GM10248 (cell line): ENCODE results near the gene USP16.

Experiments
- CTCF ChIA-PET: fragments of 300-600 bp; sonication (Branson Sonifier 250); formaldehyde crosslinking; extraction: SDS; loops from one replicate; lab custom pipeline; 2021; ENCODE audit warnings: antibody characterized with exemption; lab: Yijun Ruan, JAX
- POLR2A ChIA-PET: fragments of 350-650 bp; sonication (Branson Sonifier 250); formaldehyde crosslinking; extraction: SDS; loops from one replicate; lab custom pipeline; 2020; ENCODE audit warnings: antibody characterized with exemption; lab: Yijun Ruan, JAX
- DNase-seq: peaks from one replicate; pipeline ENCODE4 v3.0.0; 2012; ENCODE audit errors: extremely low spot score
- CTCF ChIP-seq: IDR thresholded peaks from 2 replicates; pipeline ENCODE4 v1.5.1; 2012; ENCODE audit warnings: mild to moderate bottlenecking, low read depth; ENCODE audit errors: extremely low read depth, missing control alignments, control extremely low read depth

The USP16 gene

GRCh38 chr21:28992526-28993292 lies 31.8 kb upstream of the USP16 start, which contains the start of gene LTN1:
Gene LTN1 (minus strand): TSS chr21:28992877. CDS start chr21:28992805, 72 bp downstream.
- no peak for TF ChIP-seq CTCF
- CTCF ChIA-PET = interaction anchor here (1.1 to 1.8 kb wide), 5 partner anchors 10 to 33 kb away, joined by 3 to 5 read pairs (median 4); partner anchors contain the start of gene RWDD2B
- peak; percentile 97 for DNase-seq
- POLR2A ChIA-PET = interaction anchor here (0.9 to 2.3 kb wide), 3 partner anchors 10 to 26 kb away, joined by 3 to 14 read pairs (median 6); partner anchors contain the start of gene RWDD2B

GRCh38 chr21:28993293-28993629 lies 31.2 kb upstream of the USP16 start:
- ChIA-PET POLR2A (interaction anchor here (0.9 to 2.3 kb wide), 3 partner anchors 9 to 26 kb away, joined by 3 to 14 read pairs (median 6); partner anchors contain the start of gene RWDD2B), CTCF (interaction anchor here (1.1 to 1.8 kb wide), 5 partner anchors 9 to 33 kb away, joined by 3 to 5 read pairs (median 4); partner anchors contain the start of gene RWDD2B)
- no peak for TF ChIP-seq CTCF
- DNase-seq = no peak

GRCh38 chr21:29002442-29003144 lies 21.9 kb upstream of the USP16 start:
- peak; percentile 94 for DNase-seq
- POLR2A ChIA-PET = interaction anchor here (0.7 to 1.2 kb wide), 5 partner anchors 10 to 148 kb away, joined by 3 to 14 read pairs (median 12); partner anchors contain the start of genes LTN1, RWDD2B and USP16
- no peak for TF ChIP-seq CTCF
- CTCF ChIA-PET = interaction anchor here (0.8 to 1.3 kb wide), 5 partner anchors 10 to 35 kb away, joined by 3 to 7 read pairs (median 4); partner anchors contain the start of genes LTN1, RWDD2B and USP16

- POLR2A ChIA-PET = no interaction called here
These were observed 18.8 kb upstream of the USP16 start for GRCh38 chr21:29005696-29006095.

GRCh38 chr21:29007135-29007534 lies 17.3 kb upstream of the USP16 start:
- TF ChIP-seq CTCF = no peak
- ChIA-PET POLR2A (no interaction called here), CTCF (no interaction called here)
- DNase-seq = no peak

More at GRCh38 chr21:29005696-29006095, 18.8 kb upstream of the USP16 start:
- TF ChIP-seq CTCF = no peak
- DNase-seq = no peak
- CTCF ChIA-PET = interaction anchor here (0.7 to 1.2 kb wide), 4 partner anchors 10 to 18 kb away, joined by 3 to 4 read pairs (median 3); partner anchors contain the start of gene USP16

- CTCF ChIA-PET = interaction anchor here (1.2 kb wide), 1 partner anchor 14 kb away, joined by 4 read pairs; no protein-coding TSS in a partner anchor
- POLR2A ChIA-PET = no interaction called here
- DNase-seq = no peak
- no peak for TF ChIP-seq CTCF
These were observed 16.7 kb upstream of the USP16 start for GRCh38 chr21:29007810-29008209.
